A549 (cell line): ENCODE data around the gene TTLL11. TPM values are rescaled to one million over a fixed set of nuclear protein-coding genes. Genes with fewer than 3 reads are reported as not detected.

ENCODE experiments used
- ATAC-seq, 2 experiments: fragments of 200-7000 bp in 1 of 2; fragments of >200 bp in 1 of 2; cut with Nextera tagmentation in 1 of 2; cut with Tn5 transposase in 1 of 2; 3 replicates each; pipeline versions ENCODE4 v1.8.0 to v1.9.1; 2018 to 2020; ENCODE audit warnings: mild to moderate bottlenecking in 1 of 2, moderate library complexity in 1 of 2
- CTCF ChIA-PET: fragments of 300-600 bp; sonication (Branson Sonifier 250); formaldehyde crosslinking; extraction: SDS; loops from one replicate; lab custom pipeline; 2021; ENCODE audit warnings: antibody characterized with exemption, inconsistent platforms; lab: Yijun Ruan, JAX
- POLR2A ChIA-PET: fragments of 350-600 bp; formaldehyde crosslinking; extraction: SDS; loops from one replicate; lab custom pipeline; 2021; ENCODE audit warnings: antibody characterized with exemption, inconsistent platforms; lab: Yijun Ruan, JAX
- DNase-seq, 2 experiments: peaks; one replicate each; pipeline versions ENCODE4 v3.0.0 to v3.0.0-alpha.2; 2011 to 2016; ENCODE audit warnings: low read depth in 1 of 2, low spot score in 1 of 2
- FAIRE-seq: peaks from 2 replicates; lab custom pipeline; 2011; peaks lifted over from hg19 to GRCh38; lab: Jason Lieb, UNC
- H3K27ac ChIP-seq, 2 experiments: fragments of >200 bp; sonication (Bioruptor Twin); formaldehyde crosslinking; 3 replicates each; pipeline ENCODE4 v1.5.1; 2016 to 2017
- H3K4me1 ChIP-seq: fragments of >200 bp; sonication (Bioruptor Twin); formaldehyde crosslinking; 3 replicates; pipeline ENCODE4 v1.6.1; 2016
- H3K4me2 ChIP-seq: fragments of >200 bp; sonication (Bioruptor Twin); formaldehyde crosslinking; 3 replicates; pipeline ENCODE4 v1.6.1; 2016
- H3K4me3 ChIP-seq: fragments of >200 bp; sonication (Bioruptor Twin); formaldehyde crosslinking; 3 replicates; pipeline ENCODE4 v1.5.1; 2016
- H3K9me3 ChIP-seq: fragments of >200 bp; sonication (Bioruptor Twin); formaldehyde crosslinking; 3 replicates; pipeline ENCODE4 v1.6.1; 2016
- BCL3 ChIP-seq: fragments of >200 bp; sonication (Bioruptor Twin); formaldehyde crosslinking; IDR thresholded peaks from 3 replicates; pipeline ENCODE4 v1.6.1; 2016
- CBX2 ChIP-seq: fragments of 200-600 bp; sonication (generic); IDR thresholded peaks from 2 replicates; pipeline ENCODE4 v1.6.1; 2016; ENCODE audit warnings: low read depth, mild to moderate bottlenecking, borderline replicate concordance
- CHD2 ChIP-seq: fragments of 150-350 bp; IDR thresholded peaks from 2 replicates; pipeline ENCODE4 v1.6.1; 2014; ENCODE audit warnings: low read length; ENCODE audit not compliant: partially characterized antibody
- ESRRA ChIP-seq: fragments of 150-350 bp; IDR thresholded peaks from 2 replicates; pipeline ENCODE4 v1.6.1; 2014; ENCODE audit warnings: mild to moderate bottlenecking, low read length, borderline replicate concordance
- FOXS1 ChIP-seq: fragments of 250-450 bp; sonication (Bioruptor Pico); IDR thresholded peaks from 2 replicates; pipeline ENCODE4 v1.5.0; 2020; ENCODE audit warnings: mild to moderate bottlenecking, moderate library complexity
- JUNB ChIP-seq: fragments of >200 bp; sonication (Bioruptor Twin); formaldehyde crosslinking; IDR thresholded peaks from 2 replicates; pipeline ENCODE4 v1.6.1; 2016
- MAFK ChIP-seq: fragments of 450-650 bp; IDR thresholded peaks from 2 replicates; pipeline ENCODE4 v1.6.1; 2014; ENCODE audit not compliant: partially characterized antibody
- NFE2L2 ChIP-seq: fragments of 150-350 bp; conservative IDR thresholded peaks from 2 replicates; pipeline ENCODE4 v1.6.1; 2014; ENCODE audit warnings: low read length
- RAD21 ChIP-seq, 2 experiments: fragments of >200 bp in 1 of 2; sonication (Bioruptor Twin) in 1 of 2; formaldehyde crosslinking in 1 of 2; IDR thresholded peaks in 1 of 2; conservative IDR thresholded peaks in 1 of 2; 2 replicates in 1 of 2; 3 replicates in 1 of 2; pipeline ENCODE4 v1.6.1; 2012 to 2018; ENCODE audit warnings: inconsistent platforms in 1 of 2
- RCOR1 ChIP-seq: fragments of 150-350 bp; IDR thresholded peaks from 2 replicates; pipeline ENCODE4 v1.6.1; 2014; ENCODE audit warnings: antibody characterized with exemption, low read length, low read depth
- ZFP36 ChIP-seq: fragments of 450-650 bp; IDR thresholded peaks from 2 replicates; pipeline ENCODE4 v1.6.1; 2014; ENCODE audit warnings: borderline replicate concordance; ENCODE audit not compliant: partially characterized antibody
- ZNF302 ChIP-seq: fragments of 250-450 bp; sonication (Bioruptor Pico); IDR thresholded peaks from 2 replicates; pipeline ENCODE4 v1.9.0; 2021; ENCODE audit warnings: inconsistent platforms, mild to moderate bottlenecking, moderate library complexity
- ZSCAN20 ChIP-seq: fragments of 250-450 bp; sonication (Bioruptor Pico); IDR thresholded peaks from 2 replicates; pipeline ENCODE4 v1.8.0; 2022; ENCODE audit warnings: mild to moderate bottlenecking, moderate library complexity
- WGBS: methylation state at CpG from one replicate; pipeline ENCODE4 v1.1.6; 2017; ENCODE audit errors: missing lambda C conversion rate; 5-methylcytosine and 5-hydroxymethylcytosine counted together
- polyA plus RNA-seq, 4 experiments: library from polyadenylated mRNA; depleted of rRNA in 3 of 4; stranded (reverse); fragments of >200 nt; fragmentation: RNase III in 1 of 4; extraction: RNeasy Plus Mini Kit Qiagen cat#74134 plus additional on column Dnase treatment in 1 of 4; gene quantifications; 2 replicates in 3 of 4; 3 replicates in 1 of 4; pipeline ENCODE4 v1.2.3, GENCODE V29; 2011 to 2017
- TF ChIP-seq, protein P1 (sequence below): fragments of 250-450 bp; sonication (Bioruptor Pico); IDR thresholded peaks from 2 replicates; pipeline ENCODE4 v1.5.0; 2020; ENCODE audit warnings: low read depth, mild to moderate bottlenecking, moderate library complexity

The TTLL11 gene
- polyA plus RNA-seq, 2 of the 4 experiments (the other 2 are of a cell fraction), result 1.8 to 2.6 TPM

DNA sequence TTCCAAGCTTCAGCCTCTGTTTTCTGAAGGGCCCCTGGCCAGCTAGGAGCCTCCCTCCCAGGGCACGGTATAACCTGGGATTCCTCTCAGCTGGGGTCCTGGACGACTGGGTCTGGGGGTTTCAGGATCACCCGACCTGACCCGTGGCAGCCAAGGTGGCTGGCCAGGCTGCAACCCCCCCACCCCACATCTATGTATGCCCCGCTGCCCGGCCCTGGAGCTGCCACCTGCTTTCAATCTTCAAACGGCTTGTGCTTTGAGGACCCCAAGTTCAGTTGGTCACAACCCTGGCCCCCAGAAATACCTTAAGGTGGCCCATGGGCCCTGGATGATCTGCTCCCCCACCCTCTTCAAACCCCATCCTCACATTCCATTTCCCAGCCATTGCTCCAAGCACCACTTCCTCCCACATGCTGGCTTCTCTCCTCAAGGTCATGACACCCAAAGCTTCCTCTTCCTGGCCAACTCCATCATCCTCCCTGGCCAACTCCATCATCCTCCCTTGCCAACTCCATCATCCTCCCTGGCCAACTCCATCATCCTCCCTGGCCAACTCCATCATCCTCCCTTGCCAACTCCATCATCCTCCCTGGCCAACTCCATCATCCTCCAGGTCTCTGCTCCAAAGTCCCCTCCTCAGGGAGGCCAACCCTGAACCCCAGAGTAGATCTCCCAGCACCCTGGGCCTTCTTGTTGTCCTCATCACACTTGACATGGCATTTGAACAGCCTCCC is 17.2 kb upstream of the TTLL11 start:
- POLR2A ChIA-PET, result no interaction called here
- Histone ChIP-seq H3K4me2 (no peak overlapping the region), H3K4me3 (no peak overlapping the region), H3K4me1 (no peaks in the 10 kb centered on the region), H3K27ac (no peak overlapping the region), H3K9me3 (no peaks in the 10 kb centered on the region)
- DNase-seq (no peak), ATAC-seq (no peak), FAIRE-seq (no peak)
- TF ChIP-seq ZFP36, result no peak
- TF ChIP-seq CHD2, result no peak
- TF ChIP-seq CBX2, result no peak
- TF ChIP-seq RCOR1, result no peak
- no peak for TF ChIP-seq FOXS1
- TF ChIP-seq NFE2L2, result no peak
- no peak for TF ChIP-seq ESRRA
- CTCF ChIA-PET, result interaction anchor here (1.4 to 20.3 kb wide), 5 partner anchors 12 to 246 kb away, joined by 3 to 385 read pairs (median 6); partner anchors contain the start of gene TTLL11
- 48% methylated on average over 5 of the region's 7 CpGs for WGBS

GRCh38 chr9:122109035-122109813 is 16.1 kb upstream of the TTLL11 start:
- WGBS, result 55% methylated on average over 3 of the region's 3 CpGs
- no peak for FAIRE-seq
- H3K4me2 ChIP-seq, result no peak overlapping the region
- DNase-seq, result no peak
- no peak overlapping the region for H3K27ac ChIP-seq
- CTCF ChIA-PET, result interaction anchor here (1.1 to 20.3 kb wide), 4 partner anchors 13 to 241 kb away, joined by 3 to 385 read pairs (median 6); partner anchors contain the start of gene TTLL11
- TF ChIP-seq ZFP36, result peak; percentile 76
- TF ChIP-seq, protein P1, sequence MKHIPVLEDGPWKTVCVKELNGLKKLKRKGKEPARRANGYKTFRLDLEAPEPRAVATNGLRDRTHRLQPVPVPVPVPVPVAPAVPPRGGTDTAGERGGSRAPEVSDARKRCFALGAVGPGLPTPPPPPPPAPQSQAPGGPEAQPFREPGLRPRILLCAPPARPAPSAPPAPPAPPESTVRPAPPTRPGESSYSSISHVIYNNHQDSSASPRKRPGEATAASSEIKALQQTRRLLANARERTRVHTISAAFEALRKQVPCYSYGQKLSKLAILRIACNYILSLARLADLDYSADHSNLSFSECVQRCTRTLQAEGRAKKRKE (CRISPR knock-in tag), result no peak
- POLR2A ChIA-PET, result no interaction called here
- no peak for ATAC-seq
- H3K4me1 ChIP-seq, result no peaks in the 10 kb centered on the region
- H3K4me3 ChIP-seq, result no peak overlapping the region
- H3K9me3 ChIP-seq, result peaks cover 4% of the 10 kb centered on the region; the same call in 1 of the 3 replicates

DNA sequence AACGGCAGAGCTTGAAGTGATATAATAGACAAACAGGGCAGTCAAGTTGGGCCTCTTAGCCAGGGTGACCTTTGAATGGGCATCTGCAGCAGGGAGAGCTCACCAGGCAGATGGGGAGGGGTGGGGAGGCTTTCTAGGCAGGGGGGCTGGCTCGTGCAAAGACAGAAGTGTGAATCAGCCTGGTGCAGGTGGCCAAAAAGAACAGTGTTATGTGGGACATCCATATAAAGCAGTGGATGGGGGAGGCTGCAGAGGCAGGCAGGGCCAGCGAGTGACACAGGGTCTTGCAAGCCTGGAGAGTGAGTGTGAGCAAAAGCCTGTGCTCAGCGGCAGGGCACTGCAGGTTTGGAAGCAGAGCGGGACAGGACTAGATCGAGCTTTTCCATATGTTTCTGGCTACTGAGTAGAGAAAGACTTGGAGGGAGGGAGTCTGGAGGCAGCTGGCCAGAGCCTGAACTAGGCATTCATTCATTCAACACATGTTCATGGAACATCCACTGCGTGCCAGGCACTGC is 14.2 kb upstream of the TTLL11 start:
- FAIRE-seq (no peak), DNase-seq (no peak), ATAC-seq (peak in 1 of 2 experiments; percentile 23; a peak in 3 of 6 replicates)
- H3K4me3 ChIP-seq, result no peak overlapping the region
- TF ChIP-seq RAD21 (conservative IDR thresholded peaks at IDR 0.05 in 1 of 2, IDR thresholded peaks at IDR 0.05 in 1 of 2) (no peak), BCL3 (no peak), ZSCAN20 (CRISPR knock-in tag) (no peak), ZNF302 (CRISPR knock-in tag) (no peak), ZFP36 (no peak), JUNB (no peak), MAFK (no peak)
- no peak overlapping the region for H3K4me2 ChIP-seq
- CTCF ChIA-PET, result interaction anchor here (0.7 to 20.3 kb wide), 6 partner anchors 9 to 422 kb away, joined by 3 to 385 read pairs (median 4); partner anchors contain the start of gene TTLL11
- no peak overlapping the region for H3K27ac ChIP-seq
- no peaks in the 10 kb centered on the region for H3K4me1 ChIP-seq
- POLR2A ChIA-PET, result interaction anchor here (1.0 kb wide), 1 partner anchor 8 kb away, joined by 3 read pairs; no protein-coding TSS in a partner anchor
- peaks cover 17% of the 10 kb centered on the region for H3K9me3 ChIP-seq
- WGBS, result 72% methylated on average over 7 of the region's 7 CpGs
